RPMI7951 (cell line): Measurements from ENCODE around the gene RALB. TPM values are rescaled to one million over a fixed set of nuclear protein-coding genes. Genes with fewer than 3 reads are reported as not detected.
"Not testable (repeated sequence)": the region's sequence is repeated elsewhere in the genome, so short reads cannot be mapped to it uniquely, and the experiment has no call there.

Source experiments
- DNase-seq: peaks from one replicate; pipeline ENCODE4 v3.0.0-alpha.2; 2012; ENCODE audit warnings: low read depth
- total RNA-seq: library from RNA; depleted of rRNA; stranded (reverse); fragments of >200 nt; shearing (Covaris generic); gene quantifications from 2 replicates; pipeline ENCODE4 v1.2.3, GENCODE V29; 2014

Gene RALB
- total RNA-seq, 1 experiment from 2014 or later = 107 TPM

GRCh38 chr2:120243211-120243610 lies 9.4 kb upstream of the RALB start:
- peak; percentile 75 for DNase-seq

GRCh38 chr2:120243875-120244553 lies 8.6 kb upstream of the RALB start:
- no peak for DNase-seq

- no peak for DNase-seq
Observed at GRCh38 chr2:120244656-120245519, 7.8 kb upstream of the RALB start.

GRCh38 chr2:120245520-120246332 lies 6.9 kb upstream of the RALB start:
- DNase-seq = no peak

- no peak for DNase-seq
Observed at GRCh38 chr2:120246546-120247300, 5.9 kb upstream of the RALB start.

- no peak for DNase-seq
Observed at GRCh38 chr2:120247851-120248250, 4.8 kb upstream of the RALB start.

- no peak for DNase-seq
Observed at GRCh38 chr2:120250640-120251039, 2.0 kb upstream of the RALB start.

- DNase-seq = no peak
Observed at GRCh38 chr2:120251078-120251477, 1.6 kb upstream of the RALB start.

GRCh38 chr2:120251880-120252224 lies 800 bp upstream of the RALB start:
- DNase-seq = peak; percentile 35

- peak; percentile 84 for DNase-seq
Observed at GRCh38 chr2:120253021-120253882, 600 bp downstream of the RALB start.

GRCh38 chr2:120254178-120254577 lies 1.5 kb downstream of the RALB start:
- peak; percentile 39 for DNase-seq

GRCh38 chr2:120255071-120255470 lies 2.4 kb downstream of the RALB start:
- no peak for DNase-seq

GRCh38 chr2:120255986-120256650 lies 3.5 kb downstream of the RALB start:
- no peak for DNase-seq

- no peak for DNase-seq
Observed at GRCh38 chr2:120256651-120257000, 4.0 kb downstream of the RALB start.

- no peak for DNase-seq
Observed at GRCh38 chr2:120257522-120257921, 4.9 kb downstream of the RALB start.

- DNase-seq = no peak
Observed at GRCh38 chr2:120258196-120258595, 5.5 kb downstream of the RALB start.

- not testable (repeated sequence) for DNase-seq
Observed at GRCh38 chr2:120259939-120260338, 7.3 kb downstream of the RALB start.

- DNase-seq = no peak
Observed at GRCh38 chr2:120260736-120261135, 8.1 kb downstream of the RALB start.

GRCh38 chr2:120261387-120262006 lies 8.8 kb downstream of the RALB start:
- no peak for DNase-seq

GRCh38 chr2:120262150-120262549 lies 9.5 kb downstream of the RALB start:
- DNase-seq = no peak
